KMS-11 (cell line): ENCODE results near the gene RSPH1.

Source experiments
- H2AFZ ChIP-seq: fragments of 200-600 bp; sonication (generic); 2 replicates; pipeline ENCODE4 v1.6.1; 2016; ENCODE audit warnings: antibody characterized with exemption, mixed run types, low read depth
- H3K27ac ChIP-seq: fragments of 200-600 bp; sonication (generic); 2 replicates; pipeline ENCODE4 v1.6.1; 2016; ENCODE audit warnings: mild to moderate bottlenecking, mixed run types
- H3K27me3 ChIP-seq: fragments of 200-600 bp; sonication (generic); 2 replicates; pipeline ENCODE4 v1.6.1; 2017; ENCODE audit warnings: mild to moderate bottlenecking, low read depth, mixed run types, moderate library complexity; ENCODE audit not compliant: insufficient read depth
- H3K36me3 ChIP-seq: fragments of 200-600 bp; sonication (generic); 2 replicates; pipeline ENCODE4 v1.6.1; 2017; ENCODE audit warnings: mild to moderate bottlenecking, mixed run types; ENCODE audit not compliant: insufficient read depth
- H3K4me1 ChIP-seq: fragments of 200-600 bp; sonication (generic); 2 replicates; pipeline ENCODE4 v1.6.1; 2016; ENCODE audit warnings: mild to moderate bottlenecking, low read depth, mixed run types; ENCODE audit not compliant: poor library complexity, severe bottlenecking
- H3K4me2 ChIP-seq: fragments of 200-600 bp; sonication (generic); 2 replicates; pipeline ENCODE4 v1.7.0; 2016; ENCODE audit warnings: mild to moderate bottlenecking, mixed run types
- H3K4me3 ChIP-seq: fragments of 200-600 bp; sonication (generic); IDR thresholded peaks from 2 replicates; pipeline ENCODE4 v1.6.1; 2017; ENCODE audit warnings: low read depth, low read length, mixed read lengths; ENCODE audit not compliant: insufficient read depth
- H3K79me2 ChIP-seq: fragments of 200-600 bp; sonication (generic); 2 replicates; pipeline ENCODE4 v1.6.1; 2016; ENCODE audit warnings: low read depth, mixed run types; ENCODE audit not compliant: insufficient read depth
- H3K9ac ChIP-seq: fragments of 200-600 bp; sonication (generic); 2 replicates; pipeline ENCODE4 v1.6.1; 2016; ENCODE audit warnings: mild to moderate bottlenecking, mixed run types
- H4K20me1 ChIP-seq: fragments of 200-600 bp; sonication (generic); 2 replicates; pipeline ENCODE4 v1.6.1; 2016; ENCODE audit warnings: mild to moderate bottlenecking, mixed run types; ENCODE audit not compliant: insufficient read depth
- CTCF ChIP-seq: fragments of 200-600 bp; sonication (generic); conservative IDR thresholded peaks from 2 replicates; pipeline ENCODE4 v1.6.1; 2017; ENCODE audit warnings: low read depth, mild to moderate bottlenecking, antibody characterized with exemption, low read length, moderate library complexity, mixed read lengths

RSPH1 gene

GRCh38 chr21:42526379-42526727, 30.3 kb upstream of the RSPH1 start:
- peaks cover 73% of the 10 kb centered on the region for H3K4me1 ChIP-seq
- no peak overlapping the region for H3K4me3 ChIP-seq
- TF ChIP-seq CTCF, result no peak
- no peak overlapping the region for H3K9ac ChIP-seq
- H3K4me2 ChIP-seq, result peak overlapping the region; percentile 83
- no peaks in the 10 kb centered on the region for H3K36me3 ChIP-seq
- H3K79me2 ChIP-seq, result no peaks in the 10 kb centered on the region
- H4K20me1 ChIP-seq, result no peaks in the 10 kb centered on the region
- H3K27ac ChIP-seq, result peak overlapping the region; percentile 83; the same call in 1 of the 2 replicates
- no peak overlapping the region for H2AFZ ChIP-seq
- H3K27me3 ChIP-seq, result no peaks in the 10 kb centered on the region

- Histone ChIP-seq H3K4me1 (peaks cover 73% of the 10 kb centered on the region), H3K27ac (peak overlapping the region; percentile 87; the same call in 1 of the 2 replicates), H2AFZ (no peak overlapping the region), H3K4me3 (no peak overlapping the region), H3K36me3 (no peaks in the 10 kb centered on the region), H3K4me2 (peak overlapping the region; percentile 83), H3K79me2 (no peaks in the 10 kb centered on the region), H3K27me3 (no peaks in the 10 kb centered on the region), H3K9ac (peak overlapping the region; percentile 69; the same call in 1 of the 2 replicates), H4K20me1 (no peaks in the 10 kb centered on the region)
- TF ChIP-seq CTCF, result no peak
These were observed 29.8 kb upstream of the RSPH1 start for GRCh38 chr21:42525676-42526378.

- TF ChIP-seq CTCF, result no peak
- peak overlapping the region; percentile 72 for H2AFZ ChIP-seq
- no peaks in the 10 kb centered on the region for H3K27me3 ChIP-seq
- H3K4me3 ChIP-seq, result no peak overlapping the region
- peak overlapping the region; percentile 87 for H3K27ac ChIP-seq
- peak overlapping the region; percentile 83 for H3K4me2 ChIP-seq
- peak overlapping the region; percentile 69 for H3K9ac ChIP-seq
- H3K4me1 ChIP-seq, result peaks cover 73% of the 10 kb centered on the region
- H3K36me3 ChIP-seq, result no peaks in the 10 kb centered on the region
- no peaks in the 10 kb centered on the region for H3K79me2 ChIP-seq
- no peaks in the 10 kb centered on the region for H4K20me1 ChIP-seq
These were observed 29.1 kb upstream of the RSPH1 start for GRCh38 chr21:42525029-42525581.

GRCh38 chr21:42524341-42525028, 28.5 kb upstream of the RSPH1 start:
- Histone ChIP-seq H3K4me1 (peaks cover 68% of the 10 kb centered on the region), H2AFZ (peak overlapping the region; percentile 72), H3K36me3 (no peaks in the 10 kb centered on the region), H4K20me1 (no peaks in the 10 kb centered on the region), H3K9ac (peak overlapping the region; percentile 69), H3K27ac (peak overlapping the region; percentile 87), H3K4me3 (no peak overlapping the region), H3K27me3 (no peaks in the 10 kb centered on the region), H3K4me2 (peak overlapping the region; percentile 83), H3K79me2 (no peaks in the 10 kb centered on the region)
- no peak for TF ChIP-seq CTCF
